H9 (cell line): ENCODE results near the gene H2AZ1. TPM values are rescaled to one million over a fixed set of nuclear protein-coding genes. Genes with fewer than 3 reads are reported as not detected.

Experiments
- DNase-seq: peaks from one replicate; pipeline ENCODE4 v3.0.0-alpha.2; 2017
- H2AFZ ChIP-seq: one replicate; pipeline ENCODE4 v1.6.1; 2013; ENCODE audit warnings: mild to moderate bottlenecking, low read length, control low read depth, moderate library complexity
- H2AK5ac ChIP-seq: 2 replicates; pipeline ENCODE4 v1.6.1; 2013; ENCODE audit warnings: low read length, control low read depth, mixed read lengths; ENCODE audit not compliant: insufficient read length
- H2BK120ac ChIP-seq: one replicate; pipeline ENCODE4 v1.6.1; 2013; ENCODE audit warnings: low read depth, mild to moderate bottlenecking, low read length, control low read depth, inconsistent platforms; ENCODE audit not compliant: poor library complexity, severe bottlenecking
- H2BK12ac ChIP-seq: 2 replicates; pipeline ENCODE4 v1.6.1; 2013; ENCODE audit warnings: low read length, control low read depth, mixed read lengths, low read depth; ENCODE audit not compliant: insufficient read length
- H2BK15ac ChIP-seq: 2 replicates; pipeline ENCODE4 v1.6.1; 2013; ENCODE audit warnings: low read depth, low read length, control low read depth
- H2BK20ac ChIP-seq: one replicate; pipeline ENCODE4 v1.6.1; 2013; ENCODE audit warnings: low read depth, mild to moderate bottlenecking, low read length, control low read depth, inconsistent platforms; ENCODE audit not compliant: poor library complexity, severe bottlenecking
- H2BK5ac ChIP-seq: 2 replicates; pipeline ENCODE4 v1.6.1; 2013; ENCODE audit warnings: low read length, control low read depth, mixed read lengths; ENCODE audit not compliant: insufficient read length
- H3K14ac ChIP-seq: 2 replicates; pipeline ENCODE4 v1.6.1; 2013; ENCODE audit warnings: low read length, control low read depth; ENCODE audit not compliant: insufficient read depth
- H3K18ac ChIP-seq: 2 replicates; pipeline ENCODE4 v1.6.1; 2013; ENCODE audit warnings: low read depth, mild to moderate bottlenecking, mixed read lengths, low read length, control low read depth; ENCODE audit not compliant: insufficient read length
- H3K23ac ChIP-seq: 2 replicates; pipeline ENCODE4 v1.6.1; 2013; ENCODE audit warnings: low read length, control low read depth, mixed read lengths, low read depth; ENCODE audit not compliant: insufficient read length
- H3K23me2 ChIP-seq: 2 replicates; pipeline ENCODE4 v1.6.1; 2013; ENCODE audit warnings: low read depth, mild to moderate bottlenecking, mixed read lengths, low read length, control low read depth; ENCODE audit not compliant: insufficient read length, poor library complexity, severe bottlenecking
- H3K27ac ChIP-seq: 2 replicates; pipeline ENCODE4 v1.5.1; 2013; ENCODE audit warnings: low read length, control low read depth, mixed read lengths, low read depth; ENCODE audit not compliant: insufficient read length
- H3K27me3 ChIP-seq: 2 replicates; pipeline ENCODE4 v1.6.1; 2013; ENCODE audit warnings: low read length, control low read depth, inconsistent platforms; ENCODE audit not compliant: insufficient read depth
- H3K4ac ChIP-seq: 2 replicates; pipeline ENCODE4 v1.6.1; 2013; ENCODE audit warnings: low read depth, mild to moderate bottlenecking, control low read depth, inconsistent platforms, low read length, moderate library complexity
- H3K4me1 ChIP-seq: 2 replicates; pipeline ENCODE4 v1.6.1; 2013; ENCODE audit warnings: low read length, control low read depth, inconsistent platforms; ENCODE audit not compliant: insufficient read depth
- H3K4me2 ChIP-seq: 2 replicates; pipeline ENCODE4 v1.6.1; 2013; ENCODE audit warnings: low read length, control low read depth, mixed read lengths; ENCODE audit not compliant: insufficient read length, insufficient read depth
- H3K56ac ChIP-seq: 2 replicates; pipeline ENCODE4 v1.6.1; 2013; ENCODE audit warnings: low read depth, mild to moderate bottlenecking, mixed read lengths, low read length, control low read depth; ENCODE audit not compliant: insufficient read length
- H3K79me1 ChIP-seq: 2 replicates; pipeline ENCODE4 v1.6.1; 2013; ENCODE audit warnings: low read depth, mild to moderate bottlenecking, moderate library complexity, low read length, control low read depth, inconsistent platforms; ENCODE audit not compliant: insufficient read depth, poor library complexity, severe bottlenecking
- H3K79me2 ChIP-seq: 2 replicates; pipeline ENCODE4 v1.6.1; 2013; ENCODE audit warnings: low read length, control low read depth, inconsistent platforms; ENCODE audit not compliant: insufficient read depth
- H3K9ac ChIP-seq: 2 replicates; pipeline ENCODE4 v1.6.1; 2013; ENCODE audit warnings: low read length, control low read depth, mixed read lengths; ENCODE audit not compliant: insufficient read length; ENCODE audit errors: extremely low read depth
- H3K9me3 ChIP-seq: one replicate; pipeline ENCODE4 v1.6.1; 2013; ENCODE audit warnings: low read depth, low read length, inconsistent platforms; ENCODE audit not compliant: control insufficient read depth
- H3T11ph ChIP-seq: one replicate; pipeline ENCODE4 v1.6.1; 2013; ENCODE audit warnings: mild to moderate bottlenecking, low read length, control low read depth, inconsistent platforms
- H4K20me1 ChIP-seq: one replicate; pipeline ENCODE4 v1.6.1; 2013; ENCODE audit not compliant: control insufficient read depth, insufficient read length, insufficient read depth
- H4K5ac ChIP-seq: 2 replicates; pipeline ENCODE4 v1.6.1; 2013; ENCODE audit warnings: low read depth, mild to moderate bottlenecking, mixed read lengths, low read length, control low read depth; ENCODE audit not compliant: insufficient read length
- H4K8ac ChIP-seq: replicated peaks from 2 replicates; pipeline ENCODE4 v1.6.1; 2013; ENCODE audit warnings: low read length, control low read depth, mixed read lengths, low read depth; ENCODE audit not compliant: insufficient read length
- H4K91ac ChIP-seq: 2 replicates; pipeline ENCODE4 v1.6.1; 2013; ENCODE audit warnings: low read depth, mild to moderate bottlenecking, moderate library complexity, mixed read lengths, low read length, control low read depth; ENCODE audit not compliant: insufficient read length
- H3K27ac Mint-ChIP-seq, 3 experiments: 2 replicates in 2 of 3; 3 replicates in 1 of 3; pipeline ENCODE4 v1.8.0; 2020 to 2021; ENCODE audit warnings: mixed read lengths in 3 of 3, mild to moderate bottlenecking in 1 of 3, moderate library complexity in 1 of 3
- H3K27me3 Mint-ChIP-seq: 2 replicates; pipeline ENCODE4 v1.8.0; 2021; ENCODE audit warnings: low read depth, mild to moderate bottlenecking, moderate library complexity, mixed read lengths
- H3K36me3 Mint-ChIP-seq, 3 experiments: 2 replicates in 2 of 3; 3 replicates in 1 of 3; pipeline ENCODE4 v1.8.0; 2020 to 2021; ENCODE audit warnings: low read depth in 3 of 3, mixed read lengths in 3 of 3; ENCODE audit not compliant: insufficient read depth in 1 of 3
- H3K4me1 Mint-ChIP-seq, 2 experiments: 2 replicates each; pipeline ENCODE4 v1.8.0; 2020; ENCODE audit warnings: mixed read lengths in 2 of 2
- H3K4me3 Mint-ChIP-seq, 2 experiments: 2 replicates in 1 of 2; 3 replicates in 1 of 2; pipeline ENCODE4 v1.8.0; 2020 to 2021; ENCODE audit warnings: mild to moderate bottlenecking in 2 of 2, mixed read lengths in 2 of 2, moderate library complexity in 1 of 2
- H3K9me3 Mint-ChIP-seq, 2 experiments: 2 replicates in 1 of 2; 3 replicates in 1 of 2; pipeline ENCODE4 v1.8.0; 2020; ENCODE audit warnings: mild to moderate bottlenecking in 2 of 2, mixed read lengths in 2 of 2, moderate library complexity in 1 of 2
- WGBS: extraction: QIAGEN DNeasy Blood & Tissue Kit; methylation state at CpG from one replicate; pipeline ENCODE4 v1.1.7; 2013; ENCODE audit warnings: missing lambda C conversion rate, low lambda C conversion rate, mixed read lengths; ENCODE audit not compliant: insufficient read length; ENCODE audit errors: extremely low coverage; 5-methylcytosine and 5-hydroxymethylcytosine counted together
- total RNA-seq: library from RNA; stranded (reverse); gene quantifications from 2 replicates; pipeline ENCODE4 v1.2.1, GENCODE V29; 2021
- TF ChIP-seq, protein P1 (sequence below): fragments of 200-600 bp; sonication (generic); conservative IDR thresholded peaks from 3 replicates; pipeline ENCODE4 v1.8.0; 2021; ENCODE audit warnings: antibody characterized with exemption, mild to moderate bottlenecking

Gene H2AZ1
- total RNA-seq, 1 experiment from 2014 or later, result 811 TPM

DNA sequence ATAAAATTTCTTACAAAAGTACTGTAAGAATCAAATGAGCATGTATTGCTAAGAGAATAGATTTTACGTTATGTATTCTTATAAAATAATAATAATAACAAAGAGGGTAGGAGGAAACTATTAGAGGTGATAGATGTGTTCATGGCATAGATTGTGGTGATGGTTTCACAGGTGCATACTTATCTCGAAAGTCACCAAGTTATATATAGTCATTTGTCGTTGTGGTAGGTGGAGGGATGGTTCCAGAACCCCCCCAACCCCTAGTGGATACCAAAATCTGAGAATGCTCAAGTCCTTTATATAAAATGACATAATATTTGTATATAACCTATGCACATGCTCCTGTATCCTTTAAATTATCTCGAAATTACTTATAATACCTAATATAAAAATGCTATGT lies 36.7 kb upstream of the H2AZ1 start:
- Histone ChIP-seq H2BK20ac (no peak overlapping the region), H3K4ac (no peak overlapping the region), H3K56ac (no peak overlapping the region), H3K23ac (no peak overlapping the region), H3T11ph (no peak overlapping the region), H2AK5ac (no peak overlapping the region), H3K79me2 (no peaks in the 10 kb centered on the region), H2BK5ac (no peak overlapping the region), H3K4me1 (no peaks in the 10 kb centered on the region), H4K91ac (no peak overlapping the region), H4K20me1 (no peaks in the 10 kb centered on the region), H4K8ac (no peak overlapping the region), H3K79me1 (no peaks in the 10 kb centered on the region), H3K4me2 (no peak overlapping the region), H3K23me2 (no peaks in the 10 kb centered on the region), H3K9ac (no peak overlapping the region), H3K27me3 (no peaks in the 10 kb centered on the region), H2AFZ (no peak overlapping the region), H3K27ac (no peak overlapping the region), H2BK12ac (no peak overlapping the region), H2BK120ac (no peak overlapping the region), H3K9me3 (no peaks in the 10 kb centered on the region), H4K5ac (no peak overlapping the region), H3K18ac (no peak overlapping the region), H3K14ac (no peak overlapping the region), H2BK15ac (no peak overlapping the region)
- H3K4me3 Mint-ChIP-seq, result no peak overlapping the region
- WGBS, result no CpG with 5 or more reads among the region's 4 CpGs
- DNase-seq, result no peak
- no peaks in the 10 kb centered on the region for H3K36me3 Mint-ChIP-seq
- H3K27ac Mint-ChIP-seq, result no peak overlapping the region
- H3K4me1 Mint-ChIP-seq, result no peaks in the 10 kb centered on the region
- TF ChIP-seq, protein P1, sequence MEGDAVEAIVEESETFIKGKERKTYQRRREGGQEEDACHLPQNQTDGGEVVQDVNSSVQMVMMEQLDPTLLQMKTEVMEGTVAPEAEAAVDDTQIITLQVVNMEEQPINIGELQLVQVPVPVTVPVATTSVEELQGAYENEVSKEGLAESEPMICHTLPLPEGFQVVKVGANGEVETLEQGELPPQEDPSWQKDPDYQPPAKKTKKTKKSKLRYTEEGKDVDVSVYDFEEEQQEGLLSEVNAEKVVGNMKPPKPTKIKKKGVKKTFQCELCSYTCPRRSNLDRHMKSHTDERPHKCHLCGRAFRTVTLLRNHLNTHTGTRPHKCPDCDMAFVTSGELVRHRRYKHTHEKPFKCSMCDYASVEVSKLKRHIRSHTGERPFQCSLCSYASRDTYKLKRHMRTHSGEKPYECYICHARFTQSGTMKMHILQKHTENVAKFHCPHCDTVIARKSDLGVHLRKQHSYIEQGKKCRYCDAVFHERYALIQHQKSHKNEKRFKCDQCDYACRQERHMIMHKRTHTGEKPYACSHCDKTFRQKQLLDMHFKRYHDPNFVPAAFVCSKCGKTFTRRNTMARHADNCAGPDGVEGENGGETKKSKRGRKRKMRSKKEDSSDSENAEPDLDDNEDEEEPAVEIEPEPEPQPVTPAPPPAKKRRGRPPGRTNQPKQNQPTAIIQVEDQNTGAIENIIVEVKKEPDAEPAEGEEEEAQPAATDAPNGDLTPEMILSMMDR, result no peak
- no peaks in the 10 kb centered on the region for H3K9me3 Mint-ChIP-seq
- no peaks in the 10 kb centered on the region for H3K27me3 Mint-ChIP-seq
